HG03378 (cell line): ENCODE measurements around the gene TET2.
"Not testable (repeated sequence)": the region's sequence is repeated elsewhere in the genome, so short reads cannot be mapped to it uniquely, and the experiment has no call there.

Source experiments
- ATAC-seq: cut with Tn5 transposase; IDR thresholded peaks from one replicate; pipeline ENCODE4 v1.9.1; 2021; ENCODE audit warnings: mild to moderate bottlenecking, moderate library complexity; ENCODE audit not compliant: unreplicated experiment

The TET2 gene

GRCh38 chr4:105282489-105282888, 135.8 kb downstream of the TET2 start:
- no peak for ATAC-seq

- no peak for ATAC-seq
Measured at GRCh38 chr4:105283501-105283900, 136.8 kb downstream of the TET2 start.

DNA sequence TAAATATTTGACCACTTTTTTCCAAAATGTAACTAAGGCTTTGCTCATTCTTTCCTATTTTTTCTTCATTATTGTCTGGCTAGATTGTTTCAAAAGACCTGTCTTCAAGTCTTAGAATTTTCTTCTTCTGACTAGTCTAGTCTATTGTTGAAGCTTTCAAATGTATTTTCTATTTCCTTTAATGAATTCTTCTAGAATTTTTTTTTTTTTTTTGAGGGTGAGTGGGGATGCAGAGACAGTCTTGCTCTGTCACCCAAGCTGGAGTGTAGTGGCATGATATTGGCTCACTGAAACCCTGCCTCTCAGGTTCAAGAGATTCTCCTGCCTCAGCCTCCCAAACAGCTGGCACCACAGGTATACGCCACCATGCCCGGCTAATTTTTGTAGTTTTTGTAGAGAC, 141.4 kb downstream of the TET2 start:
- no peak for ATAC-seq

GRCh38 chr4:105291925-105292324, 145.2 kb downstream of the TET2 start:
- ATAC-seq, result no peak

DNA sequence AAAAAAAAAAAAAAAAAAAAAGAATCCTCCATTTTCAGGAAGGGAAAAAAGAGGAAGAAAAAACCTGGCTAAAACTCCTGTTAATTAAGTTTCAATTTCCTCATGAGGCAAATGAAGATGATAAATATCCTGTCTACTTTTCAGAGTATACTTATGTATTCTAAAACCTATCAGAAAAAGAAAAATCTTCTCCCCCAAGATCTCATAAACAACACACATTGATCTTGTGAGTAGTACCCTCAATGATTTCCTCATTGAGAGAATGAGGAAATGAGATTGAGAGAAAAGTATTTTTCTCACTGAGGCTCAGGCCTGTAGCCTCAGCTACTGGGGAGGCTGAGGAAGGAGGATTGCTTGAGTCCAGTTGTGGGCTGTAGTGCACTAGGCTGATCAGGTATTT, 146.7 kb downstream of the TET2 start:
- ATAC-seq, result no peak

DNA sequence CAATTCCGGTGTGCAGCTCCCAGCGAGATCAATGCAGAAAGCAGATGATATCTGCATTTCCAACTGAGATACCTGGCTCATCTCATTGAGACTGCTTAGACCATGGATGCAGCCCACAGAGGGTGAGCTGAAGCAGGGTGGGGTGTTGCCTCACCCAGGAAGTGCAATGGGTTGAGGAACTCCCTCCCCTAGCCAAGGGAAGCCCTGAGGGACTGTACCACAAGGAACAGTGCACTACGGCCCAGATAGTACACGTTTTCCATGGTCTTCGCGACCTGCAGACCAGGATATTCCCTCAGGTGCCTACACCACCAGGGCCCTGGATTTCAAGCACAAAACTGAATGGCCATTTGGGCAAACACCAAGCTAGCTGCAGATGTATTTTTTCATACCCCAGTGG, 150.0 kb downstream of the TET2 start:
- ATAC-seq, result no peak

- not testable (repeated sequence) for ATAC-seq
Measured at GRCh38 chr4:105299027-105299426, 152.4 kb downstream of the TET2 start.

GRCh38 chr4:105304085-105304484, 157.4 kb downstream of the TET2 start:
- no peak for ATAC-seq

DNA sequence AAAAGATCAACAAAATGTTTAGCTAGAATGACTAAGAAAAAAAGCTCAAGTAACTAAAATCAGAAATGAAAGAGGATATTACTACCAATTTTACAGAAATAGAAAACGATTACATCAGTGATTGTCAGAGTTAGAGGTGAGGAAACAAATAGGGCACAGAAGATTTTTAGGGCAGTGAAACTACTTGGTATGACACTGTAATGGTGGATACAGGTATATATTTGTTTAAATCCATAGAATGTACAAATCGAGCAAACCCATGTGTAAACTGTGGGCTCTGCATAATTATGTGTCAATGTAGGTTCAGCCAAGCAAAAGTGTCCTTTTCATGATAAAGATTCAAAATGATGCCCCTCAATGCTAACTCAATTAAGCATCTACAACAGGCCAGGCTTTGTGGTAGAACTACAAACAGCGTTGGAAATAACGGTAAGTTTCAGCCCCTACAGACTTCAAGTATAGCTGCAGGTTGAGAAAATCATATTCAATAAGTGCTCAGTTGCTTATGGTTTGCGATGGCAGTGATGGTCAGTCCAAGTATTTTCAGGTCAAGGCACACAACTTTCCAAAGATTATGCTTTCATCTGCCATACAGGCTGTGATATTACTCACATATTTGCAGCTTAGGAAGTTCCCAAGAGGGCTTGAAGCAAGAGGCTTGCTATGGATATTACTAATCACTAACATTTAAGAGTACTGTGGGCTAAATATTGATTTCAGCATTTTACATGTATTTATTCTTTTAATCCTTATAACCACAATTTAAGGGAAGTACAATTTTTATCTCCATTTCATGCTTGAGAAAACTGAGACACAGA, 158.6 kb downstream of the TET2 start:
- peak; percentile 42 for ATAC-seq

DNA sequence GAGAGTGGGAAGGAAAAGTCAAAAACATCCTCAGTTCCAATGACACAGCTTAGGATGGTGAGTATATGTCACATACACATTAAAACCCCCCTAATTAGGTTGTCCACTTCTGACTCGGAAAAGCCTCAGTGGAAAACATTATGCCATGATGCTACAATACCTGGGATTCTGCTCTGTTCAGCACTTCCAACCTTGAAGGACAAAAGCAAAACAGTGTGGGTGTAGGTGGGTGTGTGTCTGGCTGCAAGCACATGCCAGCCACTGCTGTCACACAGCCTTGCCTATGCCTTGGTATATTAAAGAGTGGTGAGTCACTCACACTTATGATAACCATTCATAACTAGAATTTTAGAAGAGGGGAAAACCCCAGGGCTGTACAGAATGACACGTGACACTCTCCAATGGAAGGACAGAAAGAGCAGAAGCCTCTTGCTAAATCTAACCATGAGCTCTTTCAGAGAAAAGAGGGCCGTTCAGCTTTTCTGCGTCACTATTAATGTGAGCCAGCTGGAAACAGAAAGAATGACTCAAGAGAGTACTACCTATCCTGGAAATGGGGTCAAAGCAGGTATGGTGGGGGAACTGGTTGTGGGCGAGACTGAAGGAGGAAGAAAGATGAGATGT, 159.6 kb downstream of the TET2 start:
- peak; percentile 95 for ATAC-seq

DNA sequence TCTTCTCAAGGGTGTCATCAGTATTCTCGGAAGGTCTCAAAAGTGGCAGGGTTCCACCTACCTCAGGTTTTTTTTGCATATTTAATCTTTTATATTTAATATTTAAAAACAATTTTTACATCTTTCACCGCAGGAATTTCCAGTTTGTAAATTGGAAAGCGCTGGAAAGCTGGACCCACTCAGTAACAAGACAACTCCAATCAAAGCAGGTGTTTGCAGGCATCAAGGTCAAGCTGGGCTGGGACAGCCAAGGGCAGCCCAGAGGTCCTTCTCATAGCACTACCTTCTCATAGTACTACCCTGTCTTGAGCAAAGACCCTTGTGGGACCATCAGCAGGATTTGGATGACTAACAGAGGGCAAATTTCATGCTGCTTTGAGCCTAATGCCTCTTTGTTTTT, 160.1 kb downstream of the TET2 start:
- no peak for ATAC-seq

GRCh38 chr4:105318486-105318885, 171.8 kb downstream of the TET2 start:
- ATAC-seq, result no peak

DNA sequence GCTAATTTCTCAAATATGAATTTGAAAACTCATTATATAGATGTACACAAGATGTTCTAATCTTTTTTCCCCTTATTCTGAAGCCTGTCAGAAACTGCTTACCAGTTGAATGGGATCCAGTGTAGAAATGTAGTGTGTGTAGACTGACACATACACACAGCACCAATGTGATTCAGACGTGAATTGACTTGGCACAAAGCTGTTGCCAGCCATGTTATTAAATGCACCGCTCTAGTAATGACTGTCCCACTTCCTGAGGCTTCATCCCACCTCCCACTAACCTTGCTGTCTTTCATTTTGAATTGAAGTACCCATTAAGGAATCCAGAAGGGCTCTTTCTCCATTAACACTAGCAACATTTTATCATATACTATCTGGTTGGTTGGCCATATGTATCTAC, 180.5 kb downstream of the TET2 start:
- no peak for ATAC-seq

- ATAC-seq, result no peak
Measured at GRCh38 chr4:105327956-105328355, 181.3 kb downstream of the TET2 start.

DNA sequence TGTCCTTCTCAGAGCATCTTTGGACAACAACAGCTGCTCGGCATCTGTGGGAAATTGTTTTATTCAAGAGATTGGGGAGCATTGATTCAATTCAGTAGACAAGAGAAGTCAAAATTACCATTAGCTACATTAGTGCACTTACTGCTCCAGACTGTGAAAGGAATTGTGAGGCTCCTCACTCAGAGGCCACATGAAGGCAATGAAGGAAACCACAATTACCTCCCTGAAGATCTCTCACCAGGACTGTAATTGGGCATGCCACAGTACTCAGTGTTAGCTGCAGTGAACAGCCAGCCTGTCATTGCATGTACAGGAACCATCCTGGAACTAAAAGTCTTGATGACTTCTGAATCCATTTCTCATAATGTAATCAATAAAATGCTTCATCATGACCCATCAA, 182.4 kb downstream of the TET2 start:
- no peak for ATAC-seq
